Glutamatergic neuron (in vitro differentiated cells): Measurements from ENCODE around the gene TNFSF11. TPM values are rescaled to one million over a fixed set of nuclear protein-coding genes. Genes with fewer than 3 reads are reported as not detected.

Experiments used
- DNase-seq: peaks from one replicate; pipeline ENCODE4 v3.0.0; 2022
- H3K27ac Mint-ChIP-seq: one replicate; pipeline ENCODE4 v1.8.0; 2020; ENCODE audit warnings: mild to moderate bottlenecking, mixed read lengths, inconsistent platforms; ENCODE audit not compliant: unreplicated experiment
- H3K27me3 Mint-ChIP-seq: one replicate; pipeline ENCODE4 v1.8.0; 2020; ENCODE audit warnings: mild to moderate bottlenecking, moderate library complexity, mixed read lengths, inconsistent platforms; ENCODE audit not compliant: unreplicated experiment
- H3K36me3 Mint-ChIP-seq: one replicate; pipeline ENCODE4 v1.8.0; 2020; ENCODE audit warnings: mild to moderate bottlenecking, mixed read lengths, inconsistent platforms; ENCODE audit not compliant: unreplicated experiment
- H3K4me1 Mint-ChIP-seq: one replicate; pipeline ENCODE4 v1.8.0; 2020; ENCODE audit warnings: mild to moderate bottlenecking, low read depth, mixed read lengths, inconsistent platforms; ENCODE audit not compliant: unreplicated experiment
- H3K4me3 Mint-ChIP-seq: one replicate; pipeline ENCODE4 v1.8.0; 2020; ENCODE audit warnings: mild to moderate bottlenecking, mixed read lengths, inconsistent platforms; ENCODE audit not compliant: unreplicated experiment
- H3K9me3 Mint-ChIP-seq: one replicate; pipeline ENCODE4 v1.8.0; 2020; ENCODE audit warnings: mild to moderate bottlenecking, moderate library complexity, mixed read lengths, inconsistent platforms; ENCODE audit not compliant: unreplicated experiment
- total RNA-seq: library from RNA; stranded (reverse); fragmentation: NEBNext Ultra II Directional; extraction: Animal tissue kit (Norgen Biotek cat#: 25700); gene quantifications from one replicate; pipeline ENCODE4 v1.2.1, GENCODE V29; 2021; ENCODE audit not compliant: unreplicated experiment
- TF ChIP-seq, protein P1 (sequence below): fragments of 200-600 bp; sonication (generic); IDR thresholded peaks from one replicate; pipeline ENCODE4 v1.5.0; 2021; ENCODE audit not compliant: partially characterized antibody, unreplicated experiment

Gene TNFSF11
- total RNA-seq, 1 donor from 2014 or later: not detected

DNA sequence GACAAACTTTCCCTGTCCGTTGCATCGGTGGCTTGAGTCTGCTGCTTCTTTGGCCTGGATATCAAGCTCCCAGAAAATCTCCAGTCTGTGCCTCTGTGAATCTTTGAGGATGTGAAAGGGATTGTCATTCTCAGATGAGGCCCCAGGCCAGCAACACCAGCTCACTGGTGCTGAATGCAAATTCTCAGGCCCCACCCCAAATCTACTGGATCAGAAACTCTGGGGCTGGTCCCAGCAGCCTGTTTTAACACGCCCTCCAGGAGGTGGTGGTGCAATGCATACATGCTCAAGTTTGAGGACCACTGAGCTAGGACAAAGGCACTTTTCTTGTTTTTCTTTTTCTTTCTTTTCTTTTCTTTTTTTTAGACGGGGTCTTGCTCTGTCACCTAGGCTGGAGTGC lies 23.6 kb downstream of the TNFSF11 start:
- Mint-ChIP-seq H3K4me3 (no peak overlapping the region), H3K27me3 (peaks cover 5% of the 10 kb centered on the region), H3K4me1 (no peaks in the 10 kb centered on the region), H3K36me3 (no peaks in the 10 kb centered on the region), H3K27ac (no peak overlapping the region), H3K9me3 (no peaks in the 10 kb centered on the region)
- TF ChIP-seq, protein P1, sequence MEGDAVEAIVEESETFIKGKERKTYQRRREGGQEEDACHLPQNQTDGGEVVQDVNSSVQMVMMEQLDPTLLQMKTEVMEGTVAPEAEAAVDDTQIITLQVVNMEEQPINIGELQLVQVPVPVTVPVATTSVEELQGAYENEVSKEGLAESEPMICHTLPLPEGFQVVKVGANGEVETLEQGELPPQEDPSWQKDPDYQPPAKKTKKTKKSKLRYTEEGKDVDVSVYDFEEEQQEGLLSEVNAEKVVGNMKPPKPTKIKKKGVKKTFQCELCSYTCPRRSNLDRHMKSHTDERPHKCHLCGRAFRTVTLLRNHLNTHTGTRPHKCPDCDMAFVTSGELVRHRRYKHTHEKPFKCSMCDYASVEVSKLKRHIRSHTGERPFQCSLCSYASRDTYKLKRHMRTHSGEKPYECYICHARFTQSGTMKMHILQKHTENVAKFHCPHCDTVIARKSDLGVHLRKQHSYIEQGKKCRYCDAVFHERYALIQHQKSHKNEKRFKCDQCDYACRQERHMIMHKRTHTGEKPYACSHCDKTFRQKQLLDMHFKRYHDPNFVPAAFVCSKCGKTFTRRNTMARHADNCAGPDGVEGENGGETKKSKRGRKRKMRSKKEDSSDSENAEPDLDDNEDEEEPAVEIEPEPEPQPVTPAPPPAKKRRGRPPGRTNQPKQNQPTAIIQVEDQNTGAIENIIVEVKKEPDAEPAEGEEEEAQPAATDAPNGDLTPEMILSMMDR: no peak
- DNase-seq: no peak

DNA sequence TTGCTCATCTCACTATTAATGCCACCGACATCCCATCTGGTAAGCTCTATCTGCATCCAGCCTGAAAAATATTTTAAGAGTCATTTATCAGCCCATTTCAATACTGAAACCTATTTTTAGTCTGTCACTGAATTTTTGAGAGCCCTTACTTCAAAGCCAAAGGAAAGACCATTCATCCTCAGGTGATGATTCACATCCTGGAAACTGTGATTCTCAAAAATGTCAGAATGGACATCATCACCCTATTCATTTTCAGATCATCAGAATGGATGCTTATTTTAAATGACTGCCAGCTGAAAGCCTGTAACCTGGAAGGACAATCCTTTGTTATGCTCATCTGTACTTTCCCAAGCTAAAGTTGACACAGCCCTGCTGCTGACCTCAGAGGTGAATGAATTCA lies 27.0 kb downstream of the TNFSF11 start:
- no peak for DNase-seq
- Mint-ChIP-seq H3K4me3 (no peak overlapping the region), H3K27ac (no peak overlapping the region), H3K36me3 (no peaks in the 10 kb centered on the region), H3K27me3 (peaks cover 3% of the 10 kb centered on the region), H3K4me1 (no peaks in the 10 kb centered on the region), H3K9me3 (no peaks in the 10 kb centered on the region)
- TF ChIP-seq, protein P1: no peak

DNA sequence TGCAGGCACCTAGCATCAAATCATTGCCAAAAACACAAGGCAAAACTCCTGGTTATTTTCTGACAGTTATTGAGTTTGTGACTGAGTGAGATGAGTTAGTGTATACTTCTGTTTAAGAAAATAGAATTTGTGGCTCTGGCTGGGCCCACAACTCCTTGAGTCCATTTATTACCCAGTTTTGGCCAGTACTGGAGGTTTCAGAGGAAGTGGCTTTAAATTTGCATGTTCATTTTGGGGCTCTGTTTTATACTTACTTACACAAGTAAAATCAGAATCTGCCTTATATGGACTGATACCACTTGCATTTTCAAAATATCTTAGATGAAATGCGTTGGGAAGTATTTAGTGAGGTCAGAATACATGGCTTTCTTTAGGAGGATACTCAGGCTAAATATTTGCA lies 29.0 kb downstream of the TNFSF11 start:
- no peak overlapping the region for H3K4me3 Mint-ChIP-seq
- no peaks in the 10 kb centered on the region for H3K4me1 Mint-ChIP-seq
- no peaks in the 10 kb centered on the region for H3K9me3 Mint-ChIP-seq
- TF ChIP-seq, protein P1: no peak
- no peaks in the 10 kb centered on the region for H3K36me3 Mint-ChIP-seq
- H3K27me3 Mint-ChIP-seq: peaks cover 2% of the 10 kb centered on the region
- DNase-seq: no peak
- H3K27ac Mint-ChIP-seq: no peak overlapping the region

DNA sequence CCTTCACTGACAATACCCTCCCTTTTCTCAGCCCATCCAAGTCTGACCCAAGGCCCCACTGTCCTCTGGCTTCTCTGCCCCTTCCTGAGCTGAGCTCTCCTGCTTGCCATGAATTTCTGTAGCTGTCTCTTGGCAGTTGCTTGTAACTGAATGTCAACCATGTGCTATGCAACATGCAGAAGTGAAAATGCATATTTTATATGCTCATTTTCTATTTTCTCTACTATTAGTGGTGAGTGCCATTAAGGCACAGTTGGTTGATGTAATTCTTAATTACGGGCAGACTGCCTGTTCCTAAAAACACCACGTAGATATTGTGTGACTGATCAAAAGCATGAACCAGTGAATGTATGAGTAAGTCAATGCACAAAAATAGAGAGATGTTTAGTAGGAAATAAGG lies 29.6 kb downstream of the TNFSF11 start:
- Mint-ChIP-seq H3K9me3 (no peaks in the 10 kb centered on the region), H3K27ac (no peak overlapping the region), H3K4me1 (no peaks in the 10 kb centered on the region), H3K36me3 (no peaks in the 10 kb centered on the region), H3K4me3 (no peak overlapping the region), H3K27me3 (peaks cover 2% of the 10 kb centered on the region)
- no peak for DNase-seq
- TF ChIP-seq, protein P1: no peak

DNA sequence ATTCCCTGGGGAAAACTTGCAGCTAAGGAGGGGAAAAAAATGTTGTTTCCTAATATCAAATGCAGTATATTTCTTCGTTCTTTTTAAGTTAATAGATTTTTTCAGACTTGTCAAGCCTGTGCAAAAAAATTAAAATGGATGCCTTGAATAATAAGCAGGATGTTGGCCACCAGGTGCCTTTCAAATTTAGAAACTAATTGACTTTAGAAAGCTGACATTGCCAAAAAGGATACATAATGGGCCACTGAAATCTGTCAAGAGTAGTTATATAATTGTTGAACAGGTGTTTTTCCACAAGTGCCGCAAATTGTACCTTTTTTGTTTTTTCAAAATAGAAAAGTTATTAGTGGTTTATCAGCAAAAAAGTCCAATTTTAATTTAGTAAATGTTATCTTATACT lies 33.6 kb downstream of the TNFSF11 start:
- Mint-ChIP-seq H3K36me3 (no peaks in the 10 kb centered on the region), H3K4me1 (no peaks in the 10 kb centered on the region), H3K27me3 (no peaks in the 10 kb centered on the region), H3K4me3 (no peak overlapping the region), H3K9me3 (no peaks in the 10 kb centered on the region), H3K27ac (no peak overlapping the region)
- TF ChIP-seq, protein P1: no peak
- DNase-seq: no peak
